Measurements from ENCODE around the gene ACTR6.

DNA sequence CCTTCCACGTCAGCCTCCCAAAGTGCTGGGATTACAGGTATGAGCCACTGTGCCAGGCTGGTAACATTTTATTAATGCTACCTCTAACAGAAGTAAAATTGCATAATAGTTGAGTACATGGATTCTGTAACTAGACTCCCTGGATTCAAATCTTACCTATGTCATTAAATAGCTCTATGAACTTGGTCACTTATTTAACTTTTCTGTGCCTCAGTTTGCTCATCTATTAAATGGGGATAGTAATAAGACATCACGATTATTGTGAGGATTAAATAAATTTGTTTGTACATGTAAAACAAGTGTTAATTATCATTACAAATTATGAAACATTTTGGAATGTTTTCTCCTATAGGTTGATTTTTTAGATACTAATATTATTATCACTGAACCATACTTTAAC lies 6.7 kb downstream of the ACTR6 start:
- TF ChIP-seq, protein P1, sequence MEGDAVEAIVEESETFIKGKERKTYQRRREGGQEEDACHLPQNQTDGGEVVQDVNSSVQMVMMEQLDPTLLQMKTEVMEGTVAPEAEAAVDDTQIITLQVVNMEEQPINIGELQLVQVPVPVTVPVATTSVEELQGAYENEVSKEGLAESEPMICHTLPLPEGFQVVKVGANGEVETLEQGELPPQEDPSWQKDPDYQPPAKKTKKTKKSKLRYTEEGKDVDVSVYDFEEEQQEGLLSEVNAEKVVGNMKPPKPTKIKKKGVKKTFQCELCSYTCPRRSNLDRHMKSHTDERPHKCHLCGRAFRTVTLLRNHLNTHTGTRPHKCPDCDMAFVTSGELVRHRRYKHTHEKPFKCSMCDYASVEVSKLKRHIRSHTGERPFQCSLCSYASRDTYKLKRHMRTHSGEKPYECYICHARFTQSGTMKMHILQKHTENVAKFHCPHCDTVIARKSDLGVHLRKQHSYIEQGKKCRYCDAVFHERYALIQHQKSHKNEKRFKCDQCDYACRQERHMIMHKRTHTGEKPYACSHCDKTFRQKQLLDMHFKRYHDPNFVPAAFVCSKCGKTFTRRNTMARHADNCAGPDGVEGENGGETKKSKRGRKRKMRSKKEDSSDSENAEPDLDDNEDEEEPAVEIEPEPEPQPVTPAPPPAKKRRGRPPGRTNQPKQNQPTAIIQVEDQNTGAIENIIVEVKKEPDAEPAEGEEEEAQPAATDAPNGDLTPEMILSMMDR (IDR thresholded peaks at IDR 0.05), result no peak
- no peak for TF ChIP-seq POLR2A (IDR thresholded peaks at IDR 0.05)
